HEK293 (cell line): Measurements from ENCODE around the gene TOR1A.

ENCODE experiments used
- RBAK ChIP-seq: fragments of 450-650 bp; formaldehyde crosslinking; IDR thresholded peaks from 2 replicates; pipeline ENCODE4 v1.5.1; 2016; ENCODE audit warnings: missing biosample characterization, missing genetic modification characterization
- TCF7L2 ChIP-seq: IDR thresholded peaks from 2 replicates; pipeline ENCODE4 v1.6.1; 2011; ENCODE audit warnings: low read depth, mild to moderate bottlenecking, inconsistent platforms, low read length, moderate library complexity, borderline replicate concordance
- ZBTB8A ChIP-seq: fragments of 450-650 bp; formaldehyde crosslinking; IDR thresholded peaks from 2 replicates; pipeline ENCODE4 v1.5.1; 2016; ENCODE audit warnings: missing biosample characterization, missing genetic modification characterization
- ZFHX2 ChIP-seq: fragments of 450-650 bp; formaldehyde crosslinking; conservative IDR thresholded peaks from 2 replicates; pipeline ENCODE4 v1.5.1; 2016; ENCODE audit warnings: missing biosample characterization, missing genetic modification characterization
- ZNF114 ChIP-seq: fragments of 450-650 bp; formaldehyde crosslinking; IDR thresholded peaks from 2 replicates; pipeline ENCODE4 v1.5.0; 2017; ENCODE audit warnings: missing biosample characterization, missing genetic modification characterization
- ZNF138 ChIP-seq: fragments of 450-650 bp; formaldehyde crosslinking; IDR thresholded peaks from 2 replicates; pipeline ENCODE4 v1.5.1; 2016; ENCODE audit warnings: missing biosample characterization, missing genetic modification characterization, borderline replicate concordance
- ZNF169 ChIP-seq: fragments of 450-650 bp; formaldehyde crosslinking; IDR thresholded peaks from 2 replicates; pipeline ENCODE4 v1.5.1; 2016; ENCODE audit warnings: missing biosample characterization, missing genetic modification characterization
- ZNF221 ChIP-seq: fragments of 450-650 bp; formaldehyde crosslinking; IDR thresholded peaks from 2 replicates; pipeline ENCODE4 v1.5.1; 2017; ENCODE audit warnings: missing biosample characterization, missing genetic modification characterization, borderline replicate concordance
- ZNF473 ChIP-seq: fragments of 450-650 bp; formaldehyde crosslinking; IDR thresholded peaks from 2 replicates; pipeline ENCODE4 v1.5.1; 2017; ENCODE audit warnings: missing biosample characterization, missing genetic modification characterization
- ZNF501 ChIP-seq: fragments of 450-650 bp; formaldehyde crosslinking; IDR thresholded peaks from 2 replicates; pipeline ENCODE4 v1.5.1; 2016; ENCODE audit warnings: missing biosample characterization, missing genetic modification characterization
- ZNF530 ChIP-seq: fragments of 450-650 bp; formaldehyde crosslinking; IDR thresholded peaks from 2 replicates; pipeline ENCODE4 v1.5.1; 2016; ENCODE audit warnings: low read depth, missing biosample characterization, missing genetic modification characterization
- ZNF561 ChIP-seq: fragments of 450-650 bp; IDR thresholded peaks from 2 replicates; pipeline ENCODE4 v1.5.1; 2018; ENCODE audit warnings: missing biosample characterization, missing genetic modification characterization, borderline replicate concordance
- ZNF768 ChIP-seq: fragments of 450-650 bp; formaldehyde crosslinking; IDR thresholded peaks from 2 replicates; pipeline ENCODE4 v1.5.1; 2018; ENCODE audit warnings: missing biosample characterization, mild to moderate bottlenecking, missing genetic modification characterization
- ZNF785 ChIP-seq: fragments of 450-650 bp; formaldehyde crosslinking; IDR thresholded peaks from 2 replicates; pipeline ENCODE4 v1.5.1; 2016; ENCODE audit warnings: missing biosample characterization, missing genetic modification characterization
- ZNF837 ChIP-seq: fragments of 450-650 bp; formaldehyde crosslinking; IDR thresholded peaks from 2 replicates; pipeline ENCODE4 v1.5.1; 2016; ENCODE audit warnings: missing biosample characterization, missing genetic modification characterization
- TF ChIP-seq, protein P1 (sequence below): fragments of 450-650 bp; formaldehyde crosslinking; IDR thresholded peaks from 2 replicates; pipeline ENCODE4 v1.5.1; 2016; ENCODE audit warnings: missing biosample characterization, missing genetic modification characterization
- TF ChIP-seq, protein P2 (sequence below): fragments of 450-650 bp; formaldehyde crosslinking; IDR thresholded peaks from 2 replicates; pipeline ENCODE4 v1.5.1; 2016; ENCODE audit warnings: missing biosample characterization, missing genetic modification characterization
- TF ChIP-seq, protein P3 (sequence below): fragments of 450-650 bp; formaldehyde crosslinking; IDR thresholded peaks from 2 replicates; pipeline ENCODE4 v1.5.1; 2016; ENCODE audit warnings: missing biosample characterization, missing genetic modification characterization, borderline replicate concordance
- TF ChIP-seq, protein P4 (sequence below): fragments of 450-650 bp; formaldehyde crosslinking; IDR thresholded peaks from 2 replicates; pipeline ENCODE4 v1.5.0; 2017; ENCODE audit warnings: missing biosample characterization, missing genetic modification characterization, borderline replicate concordance
- TF ChIP-seq, protein P5 (sequence below): fragments of 450-650 bp; formaldehyde crosslinking; IDR thresholded peaks from 2 replicates; pipeline ENCODE4 v1.5.1; 2016; ENCODE audit warnings: missing biosample characterization, missing genetic modification characterization
- TF ChIP-seq, protein P6 (sequence below): fragments of 450-650 bp; formaldehyde crosslinking; conservative IDR thresholded peaks from 2 replicates; pipeline ENCODE4 v1.5.1; 2016; ENCODE audit warnings: low read depth, missing biosample characterization, missing genetic modification characterization

Gene TOR1A

DNA sequence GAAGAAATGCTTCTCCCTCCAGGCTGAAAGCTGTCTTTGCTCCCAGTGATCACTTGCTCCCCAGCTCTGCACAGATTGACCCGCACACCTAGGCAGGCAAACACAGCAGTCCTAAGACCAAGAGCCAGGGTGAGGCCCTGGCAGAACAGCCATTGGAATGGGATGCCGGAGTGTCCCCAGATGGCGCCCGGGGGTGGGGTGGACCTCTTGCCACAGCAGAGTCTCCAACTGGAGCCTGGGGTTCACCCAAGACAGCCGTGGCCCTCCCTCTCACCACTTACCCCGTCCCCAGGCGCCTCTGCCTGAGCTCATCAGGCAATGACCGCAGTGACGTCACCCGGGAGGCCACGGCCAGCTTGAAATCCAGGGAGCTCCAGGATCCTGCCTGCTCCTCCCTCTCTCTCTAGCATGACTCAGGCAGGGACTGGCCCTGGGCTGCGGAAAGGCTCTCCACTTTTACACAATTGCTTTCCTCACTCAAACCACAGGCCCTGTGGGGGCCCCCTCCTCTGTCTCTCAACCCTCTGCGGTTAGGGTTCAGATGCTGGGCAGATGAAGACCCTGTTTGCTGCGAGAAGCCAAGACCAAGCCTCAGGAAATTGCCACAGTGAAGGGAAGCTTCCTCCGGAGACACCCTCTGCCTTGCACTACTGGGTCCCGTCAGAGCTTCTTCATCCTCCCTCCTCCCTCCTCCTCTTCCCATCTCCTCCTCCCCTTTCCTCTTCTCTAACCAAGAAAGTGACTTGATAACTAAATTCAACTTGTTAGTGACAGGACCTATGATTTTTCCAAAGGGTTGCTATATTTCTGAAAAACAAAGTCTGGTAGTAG, 46.8 kb downstream of the TOR1A start (continued):
- TF ChIP-seq ZNF473 (tag by site-specific recombination) (no peak), TCF7L2 (no peak), ZNF561 (tag by site-specific recombination) (no peak; the same call in 1 of the 2 replicates), ZNF837 (tag by site-specific recombination) (no peak), ZFHX2 (no peak; the same call in 1 of the 2 replicates), ZNF785 (no peak), ZNF169 (no peak), ZNF114 (no peak), ZNF768 (no peak), ZNF501 (no peak), ZNF530 (tag by site-specific recombination) (no peak), ZBTB8A (tag by site-specific recombination) (peak; percentile 61), RBAK (tag by site-specific recombination) (no peak), ZNF221 (tag by site-specific recombination) (no peak), ZNF138 (tag by site-specific recombination) (no peak)
- TF ChIP-seq, protein P1, sequence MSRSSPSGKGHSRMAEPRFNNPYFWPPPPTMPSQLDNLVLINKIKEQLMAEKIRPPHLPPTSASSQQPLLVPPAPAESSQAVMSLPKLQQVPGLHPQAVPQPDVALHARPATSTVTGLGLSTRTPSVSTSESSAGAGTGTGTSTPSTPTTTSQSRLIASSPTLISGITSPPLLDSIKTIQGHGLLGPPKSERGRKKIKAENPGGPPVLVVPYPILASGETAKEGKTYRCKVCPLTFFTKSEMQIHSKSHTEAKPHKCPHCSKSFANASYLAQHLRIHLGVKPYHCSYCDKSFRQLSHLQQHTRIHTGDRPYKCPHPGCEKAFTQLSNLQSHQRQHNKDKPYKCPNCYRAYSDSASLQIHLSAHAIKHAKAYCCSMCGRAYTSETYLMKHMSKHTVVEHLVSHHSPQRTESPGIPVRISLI = no peak
- TF ChIP-seq, protein P2, sequence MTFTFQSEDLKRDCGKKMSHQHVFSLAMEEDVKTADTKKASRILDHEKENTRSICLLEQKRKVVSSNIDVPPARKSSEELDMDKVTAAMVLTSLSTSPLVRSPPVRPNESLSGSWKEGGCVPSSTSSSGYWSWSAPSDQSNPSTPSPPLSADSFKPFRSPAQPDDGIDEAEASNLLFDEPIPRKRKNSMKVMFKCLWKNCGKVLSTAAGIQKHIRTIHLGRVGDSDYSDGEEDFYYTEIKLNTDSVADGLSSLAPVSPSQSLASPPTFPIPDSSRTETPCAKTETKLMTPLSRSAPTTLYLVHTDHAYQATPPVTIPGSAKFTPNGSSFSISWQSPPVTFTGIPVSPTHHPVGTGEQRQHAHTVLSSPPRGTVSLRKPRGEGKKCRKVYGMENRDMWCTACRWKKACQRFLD (tag by site-specific recombination) = no peak
- TF ChIP-seq, protein P3, sequence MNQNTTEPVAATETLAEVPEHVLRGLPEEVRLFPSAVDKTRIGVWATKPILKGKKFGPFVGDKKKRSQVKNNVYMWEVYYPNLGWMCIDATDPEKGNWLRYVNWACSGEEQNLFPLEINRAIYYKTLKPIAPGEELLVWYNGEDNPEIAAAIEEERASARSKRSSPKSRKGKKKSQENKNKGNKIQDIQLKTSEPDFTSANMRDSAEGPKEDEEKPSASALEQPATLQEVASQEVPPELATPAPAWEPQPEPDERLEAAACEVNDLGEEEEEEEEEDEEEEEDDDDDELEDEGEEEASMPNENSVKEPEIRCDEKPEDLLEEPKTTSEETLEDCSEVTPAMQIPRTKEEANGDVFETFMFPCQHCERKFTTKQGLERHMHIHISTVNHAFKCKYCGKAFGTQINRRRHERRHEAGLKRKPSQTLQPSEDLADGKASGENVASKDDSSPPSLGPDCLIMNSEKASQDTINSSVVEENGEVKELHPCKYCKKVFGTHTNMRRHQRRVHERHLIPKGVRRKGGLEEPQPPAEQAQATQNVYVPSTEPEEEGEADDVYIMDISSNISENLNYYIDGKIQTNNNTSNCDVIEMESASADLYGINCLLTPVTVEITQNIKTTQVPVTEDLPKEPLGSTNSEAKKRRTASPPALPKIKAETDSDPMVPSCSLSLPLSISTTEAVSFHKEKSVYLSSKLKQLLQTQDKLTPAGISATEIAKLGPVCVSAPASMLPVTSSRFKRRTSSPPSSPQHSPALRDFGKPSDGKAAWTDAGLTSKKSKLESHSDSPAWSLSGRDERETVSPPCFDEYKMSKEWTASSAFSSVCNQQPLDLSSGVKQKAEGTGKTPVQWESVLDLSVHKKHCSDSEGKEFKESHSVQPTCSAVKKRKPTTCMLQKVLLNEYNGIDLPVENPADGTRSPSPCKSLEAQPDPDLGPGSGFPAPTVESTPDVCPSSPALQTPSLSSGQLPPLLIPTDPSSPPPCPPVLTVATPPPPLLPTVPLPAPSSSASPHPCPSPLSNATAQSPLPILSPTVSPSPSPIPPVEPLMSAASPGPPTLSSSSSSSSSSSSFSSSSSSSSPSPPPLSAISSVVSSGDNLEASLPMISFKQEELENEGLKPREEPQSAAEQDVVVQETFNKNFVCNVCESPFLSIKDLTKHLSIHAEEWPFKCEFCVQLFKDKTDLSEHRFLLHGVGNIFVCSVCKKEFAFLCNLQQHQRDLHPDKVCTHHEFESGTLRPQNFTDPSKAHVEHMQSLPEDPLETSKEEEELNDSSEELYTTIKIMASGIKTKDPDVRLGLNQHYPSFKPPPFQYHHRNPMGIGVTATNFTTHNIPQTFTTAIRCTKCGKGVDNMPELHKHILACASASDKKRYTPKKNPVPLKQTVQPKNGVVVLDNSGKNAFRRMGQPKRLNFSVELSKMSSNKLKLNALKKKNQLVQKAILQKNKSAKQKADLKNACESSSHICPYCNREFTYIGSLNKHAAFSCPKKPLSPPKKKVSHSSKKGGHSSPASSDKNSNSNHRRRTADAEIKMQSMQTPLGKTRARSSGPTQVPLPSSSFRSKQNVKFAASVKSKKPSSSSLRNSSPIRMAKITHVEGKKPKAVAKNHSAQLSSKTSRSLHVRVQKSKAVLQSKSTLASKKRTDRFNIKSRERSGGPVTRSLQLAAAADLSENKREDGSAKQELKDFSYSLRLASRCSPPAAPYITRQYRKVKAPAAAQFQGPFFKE (tag by site-specific recombination) = no peak
- TF ChIP-seq, protein P4, sequence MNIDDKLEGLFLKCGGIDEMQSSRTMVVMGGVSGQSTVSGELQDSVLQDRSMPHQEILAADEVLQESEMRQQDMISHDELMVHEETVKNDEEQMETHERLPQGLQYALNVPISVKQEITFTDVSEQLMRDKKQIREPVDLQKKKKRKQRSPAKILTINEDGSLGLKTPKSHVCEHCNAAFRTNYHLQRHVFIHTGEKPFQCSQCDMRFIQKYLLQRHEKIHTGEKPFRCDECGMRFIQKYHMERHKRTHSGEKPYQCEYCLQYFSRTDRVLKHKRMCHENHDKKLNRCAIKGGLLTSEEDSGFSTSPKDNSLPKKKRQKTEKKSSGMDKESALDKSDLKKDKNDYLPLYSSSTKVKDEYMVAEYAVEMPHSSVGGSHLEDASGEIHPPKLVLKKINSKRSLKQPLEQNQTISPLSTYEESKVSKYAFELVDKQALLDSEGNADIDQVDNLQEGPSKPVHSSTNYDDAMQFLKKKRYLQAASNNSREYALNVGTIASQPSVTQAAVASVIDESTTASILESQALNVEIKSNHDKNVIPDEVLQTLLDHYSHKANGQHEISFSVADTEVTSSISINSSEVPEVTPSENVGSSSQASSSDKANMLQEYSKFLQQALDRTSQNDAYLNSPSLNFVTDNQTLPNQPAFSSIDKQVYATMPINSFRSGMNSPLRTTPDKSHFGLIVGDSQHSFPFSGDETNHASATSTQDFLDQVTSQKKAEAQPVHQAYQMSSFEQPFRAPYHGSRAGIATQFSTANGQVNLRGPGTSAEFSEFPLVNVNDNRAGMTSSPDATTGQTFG = no peak
- TF ChIP-seq, protein P5, sequence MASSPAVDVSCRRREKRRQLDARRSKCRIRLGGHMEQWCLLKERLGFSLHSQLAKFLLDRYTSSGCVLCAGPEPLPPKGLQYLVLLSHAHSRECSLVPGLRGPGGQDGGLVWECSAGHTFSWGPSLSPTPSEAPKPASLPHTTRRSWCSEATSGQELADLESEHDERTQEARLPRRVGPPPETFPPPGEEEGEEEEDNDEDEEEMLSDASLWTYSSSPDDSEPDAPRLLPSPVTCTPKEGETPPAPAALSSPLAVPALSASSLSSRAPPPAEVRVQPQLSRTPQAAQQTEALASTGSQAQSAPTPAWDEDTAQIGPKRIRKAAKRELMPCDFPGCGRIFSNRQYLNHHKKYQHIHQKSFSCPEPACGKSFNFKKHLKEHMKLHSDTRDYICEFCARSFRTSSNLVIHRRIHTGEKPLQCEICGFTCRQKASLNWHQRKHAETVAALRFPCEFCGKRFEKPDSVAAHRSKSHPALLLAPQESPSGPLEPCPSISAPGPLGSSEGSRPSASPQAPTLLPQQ (tag by site-specific recombination) = peak; percentile 88
- TF ChIP-seq, protein P6, sequence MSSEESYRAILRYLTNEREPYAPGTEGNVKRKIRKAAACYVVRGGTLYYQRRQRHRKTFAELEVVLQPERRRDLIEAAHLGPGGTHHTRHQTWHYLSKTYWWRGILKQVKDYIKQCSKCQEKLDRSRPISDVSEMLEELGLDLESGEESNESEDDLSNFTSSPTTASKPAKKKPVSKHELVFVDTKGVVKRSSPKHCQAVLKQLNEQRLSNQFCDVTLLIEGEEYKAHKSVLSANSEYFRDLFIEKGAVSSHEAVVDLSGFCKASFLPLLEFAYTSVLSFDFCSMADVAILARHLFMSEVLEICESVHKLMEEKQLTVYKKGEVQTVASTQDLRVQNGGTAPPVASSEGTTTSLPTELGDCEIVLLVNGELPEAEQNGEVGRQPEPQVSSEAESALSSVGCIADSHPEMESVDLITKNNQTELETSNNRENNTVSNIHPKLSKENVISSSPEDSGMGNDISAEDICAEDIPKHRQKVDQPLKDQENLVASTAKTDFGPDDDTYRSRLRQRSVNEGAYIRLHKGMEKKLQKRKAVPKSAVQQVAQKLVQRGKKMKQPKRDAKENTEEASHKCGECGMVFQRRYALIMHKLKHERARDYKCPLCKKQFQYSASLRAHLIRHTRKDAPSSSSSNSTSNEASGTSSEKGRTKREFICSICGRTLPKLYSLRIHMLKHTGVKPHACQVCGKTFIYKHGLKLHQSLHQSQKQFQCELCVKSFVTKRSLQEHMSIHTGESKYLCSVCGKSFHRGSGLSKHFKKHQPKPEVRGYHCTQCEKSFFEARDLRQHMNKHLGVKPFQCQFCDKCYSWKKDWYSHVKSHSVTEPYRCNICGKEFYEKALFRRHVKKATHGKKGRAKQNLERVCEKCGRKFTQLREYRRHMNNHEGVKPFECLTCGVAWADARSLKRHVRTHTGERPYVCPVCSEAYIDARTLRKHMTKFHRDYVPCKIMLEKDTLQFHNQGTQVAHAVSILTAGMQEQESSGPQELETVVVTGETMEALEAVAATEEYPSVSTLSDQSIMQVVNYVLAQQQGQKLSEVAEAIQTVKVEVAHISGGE (tag by site-specific recombination) = 0 out of 2 replicates have a peak, but pooled peaks have one; percentile 13
